GM19455 (cell line): Measurements from ENCODE around the gene OR3A2.
"Not testable (repeated sequence)": the region's sequence is repeated elsewhere in the genome, so short reads cannot be mapped to it uniquely, and the experiment has no call there.

Source experiments
- ATAC-seq: cut with Tn5 transposase; IDR thresholded peaks from one replicate; pipeline ENCODE4 v1.9.1; 2021; ENCODE audit not compliant: unreplicated experiment

The OR3A2 gene

DNA sequence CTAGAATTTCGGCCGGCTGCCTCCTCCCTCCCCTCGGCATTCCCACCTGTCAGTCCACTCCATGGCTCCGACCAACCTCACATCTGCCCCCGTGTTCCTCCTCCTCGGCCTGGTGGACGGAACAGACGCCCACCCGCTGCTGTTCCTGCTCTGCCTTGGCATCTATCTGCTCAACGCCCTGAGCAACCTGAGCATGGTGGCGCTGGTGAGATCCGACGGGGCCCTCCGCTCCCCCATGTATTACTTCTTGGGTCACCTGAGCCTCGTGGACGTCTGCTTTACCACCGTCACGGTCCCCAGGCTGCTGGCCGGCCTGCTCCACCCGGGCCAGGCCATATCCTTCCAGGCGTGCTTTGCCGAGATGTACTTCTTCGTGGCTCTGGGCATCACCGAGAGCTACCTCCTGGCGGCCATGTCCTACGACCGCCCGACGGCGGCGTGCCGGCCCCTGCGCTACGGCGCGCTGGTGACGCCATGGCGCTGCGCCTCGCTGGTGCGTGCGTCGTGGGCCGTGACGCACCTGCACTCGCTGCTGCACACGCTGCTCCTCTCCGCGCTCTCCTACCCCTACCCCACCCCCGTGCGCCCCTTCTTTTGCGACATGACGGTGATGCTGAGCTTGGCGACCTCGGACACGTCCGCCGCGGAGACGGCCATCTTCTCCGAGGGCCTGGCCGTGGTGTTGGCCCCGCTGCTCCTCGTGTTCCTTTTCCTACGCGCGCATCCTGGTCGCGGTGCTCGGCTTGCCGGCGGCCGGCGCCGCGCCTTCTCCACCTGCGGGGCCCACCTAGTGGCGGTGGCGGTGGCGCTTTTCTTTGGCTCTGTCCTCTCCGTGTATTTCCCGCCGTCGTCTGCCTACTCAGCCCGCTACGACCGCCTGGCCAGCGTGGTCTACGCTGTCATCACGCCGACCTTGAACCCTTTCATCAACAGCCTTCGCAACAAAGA is at the start of gene OR3A2:
Gene OR3A2, minus strand, starts transcription at position 440 of the 948 bp plus-strand sequence.
- ATAC-seq = no peak

DNA sequence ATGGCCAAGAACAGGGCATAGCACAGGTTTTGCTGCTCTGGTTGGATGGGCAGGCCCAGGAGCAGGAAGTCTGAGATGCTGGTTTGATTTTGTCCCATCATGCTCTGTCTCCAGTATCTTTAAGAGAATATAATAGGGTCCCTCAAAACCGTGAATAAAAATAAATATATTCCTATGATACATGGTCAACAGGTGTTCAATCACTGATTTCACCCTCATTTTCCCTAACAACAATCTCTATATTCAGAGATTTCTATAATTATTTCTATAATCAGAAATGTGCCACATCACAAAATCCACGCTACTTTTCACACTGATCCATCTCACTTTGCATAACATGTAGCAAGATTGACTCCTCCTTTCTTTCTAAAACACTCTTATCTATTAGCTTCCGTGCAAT is 47.6 kb upstream of the OR3A2 start, which contains the start of gene OR1E2:
Gene OR1E2, minus strand, starts transcription at position 101 of the 400 bp plus-strand sequence. Its CDS starts 0 bp downstream, at position 101.
- ATAC-seq = no peak

DNA sequence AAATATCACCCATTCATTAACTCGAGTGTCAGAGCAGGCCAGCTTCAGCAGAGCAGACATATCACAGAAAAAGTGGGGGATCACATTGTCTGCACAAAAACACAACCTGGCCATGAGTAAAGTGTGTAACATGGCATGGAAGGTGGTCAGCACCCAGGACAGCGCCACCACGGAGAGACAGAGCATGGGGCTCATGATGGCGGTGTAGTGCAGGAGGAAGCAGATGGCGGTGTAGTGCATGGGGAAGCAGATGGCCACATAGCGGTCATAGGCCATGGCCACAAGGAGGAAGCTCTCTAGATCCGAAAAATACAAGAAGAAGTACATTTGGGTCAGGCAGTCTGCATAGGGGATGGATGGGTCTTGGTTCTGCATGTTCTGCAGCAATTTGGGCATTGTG is 47.1 kb upstream of the OR3A2 start:
- not testable (repeated sequence) for ATAC-seq

DNA sequence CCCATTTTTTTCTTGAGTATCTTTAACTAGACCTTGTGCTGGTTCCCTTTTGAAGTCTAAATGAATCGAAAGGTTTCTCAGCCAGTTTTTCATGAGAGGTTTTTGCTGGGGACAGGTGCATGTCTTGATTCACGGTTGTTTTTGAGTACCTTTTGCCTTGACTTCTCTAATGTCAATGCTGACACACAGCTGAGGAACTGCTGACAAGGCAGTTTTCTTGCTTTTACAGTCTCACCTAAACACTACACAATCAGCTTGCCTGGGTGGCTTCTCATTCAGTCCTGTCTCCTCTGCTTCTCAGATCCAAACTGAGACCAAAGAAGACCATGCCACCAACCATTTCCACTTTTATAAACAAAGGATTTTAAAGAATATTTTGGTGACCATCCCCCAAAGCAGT is 32.1 kb upstream of the OR3A2 start:
- no peak for ATAC-seq

DNA sequence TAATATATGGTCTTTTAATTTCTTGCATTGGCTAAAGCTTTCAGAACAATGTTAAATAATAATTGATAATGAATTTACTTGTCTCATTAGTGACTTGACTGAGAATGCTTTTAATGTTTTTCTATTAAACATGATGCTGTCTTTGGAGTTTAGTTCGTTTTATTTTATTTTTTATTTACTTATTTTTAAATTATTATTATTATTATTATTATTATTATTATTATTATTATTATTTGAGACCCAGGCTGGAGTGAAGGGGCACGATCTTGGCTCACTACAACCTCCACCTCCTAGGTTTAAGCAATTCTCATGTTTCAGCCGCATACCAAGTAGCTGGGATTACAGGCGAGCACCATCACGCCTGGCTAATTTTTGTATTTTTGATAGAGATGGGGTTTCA is 29.5 kb upstream of the OR3A2 start:
- ATAC-seq = no peak

DNA sequence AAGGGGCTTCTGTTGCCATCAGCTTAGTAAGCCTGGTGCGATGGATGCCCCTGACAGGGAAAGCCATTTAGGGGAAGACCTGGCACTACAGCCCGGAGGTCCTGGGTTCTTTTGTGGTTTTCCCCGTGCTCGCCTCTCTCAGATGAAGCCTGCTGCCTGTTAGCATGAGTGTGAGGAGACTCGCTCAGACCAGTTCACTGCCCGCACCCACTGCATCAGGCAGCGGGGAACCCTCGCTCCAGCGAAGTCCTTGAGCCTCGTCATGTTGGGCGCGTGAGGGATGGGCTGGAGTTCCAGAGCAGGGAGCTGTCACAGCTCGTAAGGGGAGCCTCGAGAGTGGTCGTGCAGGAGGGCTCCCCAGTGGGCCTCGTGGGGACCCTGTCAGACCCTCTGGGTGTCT is 26.1 kb upstream of the OR3A2 start:
- not testable (repeated sequence) for ATAC-seq

DNA sequence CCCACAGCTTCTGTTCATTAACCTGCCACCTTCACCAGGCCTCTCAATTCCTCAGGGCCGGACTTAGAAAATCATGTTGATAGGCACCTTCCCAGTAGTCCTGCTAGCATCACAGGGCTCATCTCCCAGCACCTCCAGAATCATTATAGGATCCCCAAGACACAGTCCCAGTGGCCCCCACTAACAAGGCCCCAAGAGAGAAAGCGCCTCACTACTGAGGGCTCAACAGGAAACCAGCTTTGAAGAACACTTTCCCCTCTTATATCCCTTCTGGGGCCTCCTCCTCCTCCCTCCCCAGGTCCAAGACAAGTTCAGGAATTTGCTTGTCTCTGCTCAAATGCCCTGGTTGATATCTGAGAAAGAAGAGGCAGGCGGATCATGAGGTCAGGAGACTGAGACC is 25.0 kb upstream of the OR3A2 start, which contains the start of gene OR3A3:
Gene OR3A3, plus strand, starts transcription at position 301 of the 400 bp plus-strand sequence.
- ATAC-seq = no peak

DNA sequence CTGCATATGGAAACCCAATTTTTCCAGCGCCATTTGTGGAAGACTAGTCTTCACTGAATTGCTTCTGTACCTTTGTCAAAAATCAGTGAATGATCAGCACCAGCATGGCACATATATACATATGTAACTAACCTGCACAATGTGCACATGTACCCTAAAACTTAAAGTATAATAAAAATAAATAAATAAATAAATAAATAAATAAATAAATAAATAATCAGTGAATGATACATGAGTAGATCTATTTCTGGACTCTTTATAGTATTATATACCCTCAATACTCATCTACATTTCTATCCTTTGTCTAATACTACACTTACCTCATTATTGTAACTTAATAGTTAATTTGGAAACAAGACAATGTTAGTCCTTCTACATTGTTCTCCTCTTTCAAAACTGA is 17.7 kb upstream of the OR3A2 start:
- not testable (repeated sequence) for ATAC-seq

DNA sequence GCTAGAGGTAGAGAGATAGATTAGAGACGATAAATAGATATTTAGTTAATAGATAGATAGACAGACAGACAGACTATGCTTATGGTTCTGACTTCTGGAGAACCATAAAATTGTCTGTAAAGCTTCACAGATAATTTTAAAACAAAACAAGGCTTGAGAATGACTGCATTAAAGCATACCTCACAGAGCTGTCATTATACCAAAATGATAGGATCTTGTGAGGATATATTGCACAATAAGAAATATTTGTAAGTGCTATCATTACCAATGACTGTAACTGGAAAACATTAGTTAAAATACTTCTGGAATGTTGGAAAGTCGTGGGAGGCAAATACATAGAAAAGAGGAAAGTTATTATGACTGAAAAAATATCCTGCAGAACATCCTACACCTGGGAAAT is 15.7 kb upstream of the OR3A2 start:
- ATAC-seq = no peak

DNA sequence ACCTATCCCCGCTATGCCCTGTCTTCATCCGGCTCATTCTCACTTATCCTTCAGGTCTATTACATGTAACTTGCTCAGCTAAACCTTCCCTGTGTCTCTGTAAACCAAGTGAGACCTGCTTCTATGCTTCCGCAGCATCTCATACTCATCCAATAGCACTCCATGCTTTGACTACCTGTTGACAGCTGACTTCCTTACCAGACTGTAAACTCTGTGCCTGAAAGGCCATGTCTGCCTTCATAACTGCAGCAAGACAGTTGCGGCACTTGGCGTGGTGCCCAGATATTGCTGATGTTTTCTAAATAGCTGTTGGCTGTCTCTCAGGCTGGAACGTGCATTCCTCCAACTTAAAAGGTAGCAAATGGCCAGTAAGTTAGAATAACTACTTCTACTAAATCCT is 13.9 kb upstream of the OR3A2 start:
- ATAC-seq = no peak

DNA sequence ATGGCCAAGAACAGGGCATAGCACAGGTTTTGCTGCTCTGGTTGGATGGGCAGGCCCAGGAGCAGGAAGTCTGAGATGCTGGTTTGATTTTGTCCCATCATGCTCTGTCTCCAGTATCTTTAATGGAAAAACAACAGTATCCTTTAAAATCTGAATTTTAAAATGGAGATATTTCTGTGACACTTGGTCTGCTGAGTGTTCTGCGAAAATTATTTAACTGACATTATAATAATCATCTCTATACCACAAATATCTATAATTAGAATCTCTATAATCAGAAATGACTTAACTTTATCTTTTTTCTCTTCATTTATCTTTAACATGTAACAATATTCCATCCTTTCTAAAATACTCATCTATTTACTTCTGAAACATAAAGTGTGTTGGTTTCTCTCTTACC is 12.2 kb upstream of the OR3A2 start, which contains the start of gene OR1E1:
Gene OR1E1, minus strand, starts transcription at position 101 of the 400 bp plus-strand sequence. Its CDS starts 0 bp downstream, at position 101.
- ATAC-seq = no peak

DNA sequence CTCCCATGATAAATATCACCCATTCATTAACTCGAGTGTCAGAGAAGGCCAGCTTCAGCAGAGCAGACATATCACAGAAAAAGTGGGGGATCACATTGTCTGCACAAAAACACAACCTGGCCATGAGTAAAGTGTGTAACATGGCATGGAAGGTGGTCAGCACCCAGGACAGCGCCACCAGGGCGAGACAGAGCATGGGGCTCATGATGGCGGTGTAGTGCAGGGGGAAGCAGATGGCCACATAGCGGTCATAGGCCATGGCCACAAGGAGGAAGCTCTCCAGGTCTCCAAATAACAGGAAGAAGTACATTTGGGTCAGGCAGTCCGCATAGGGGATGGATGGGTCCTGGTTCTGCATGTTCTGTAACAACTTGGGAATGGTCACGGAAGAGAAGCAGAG is 11.7 kb upstream of the OR3A2 start:
- not testable (repeated sequence) for ATAC-seq

DNA sequence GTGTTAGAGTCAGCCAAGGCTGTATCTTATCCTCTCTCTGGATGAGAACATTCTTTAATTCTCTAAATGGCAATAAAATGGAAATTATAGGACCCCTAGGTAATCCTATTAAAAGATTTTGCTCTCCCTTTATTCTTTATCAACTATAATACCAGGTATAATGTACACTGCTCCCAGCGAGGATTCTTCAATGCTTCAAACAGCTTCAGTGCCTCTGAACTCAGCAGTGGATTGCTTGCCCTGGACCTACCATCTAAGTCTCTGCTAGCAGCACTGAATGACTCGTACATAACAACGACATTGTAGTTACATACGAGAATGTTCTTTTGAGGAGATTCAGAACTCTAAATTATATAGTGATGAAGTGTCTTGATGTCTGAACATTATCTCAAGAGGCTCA is 3.7 kb upstream of the OR3A2 start:
- no peak for ATAC-seq

DNA sequence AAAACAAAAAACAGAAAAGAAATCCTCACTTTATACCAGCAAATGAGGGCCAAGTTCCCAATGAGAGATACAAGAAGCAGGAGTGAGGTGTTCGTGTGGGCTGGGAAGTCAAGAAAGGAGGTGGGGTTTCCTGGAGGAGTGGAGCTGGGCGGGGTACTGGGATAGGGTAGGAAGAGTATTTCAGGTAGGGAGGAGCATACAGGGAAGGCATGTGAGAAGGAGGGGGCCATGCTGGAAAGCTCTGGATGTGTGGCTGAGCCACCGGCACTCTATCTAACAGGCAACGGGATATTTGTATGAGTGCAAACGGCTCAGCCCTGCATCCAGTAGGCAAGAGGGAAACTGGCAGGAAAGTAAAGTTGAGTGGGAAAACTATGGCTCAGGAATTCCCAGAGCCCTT is 4.2 kb downstream of the OR3A2 start:
- no peak for ATAC-seq

DNA sequence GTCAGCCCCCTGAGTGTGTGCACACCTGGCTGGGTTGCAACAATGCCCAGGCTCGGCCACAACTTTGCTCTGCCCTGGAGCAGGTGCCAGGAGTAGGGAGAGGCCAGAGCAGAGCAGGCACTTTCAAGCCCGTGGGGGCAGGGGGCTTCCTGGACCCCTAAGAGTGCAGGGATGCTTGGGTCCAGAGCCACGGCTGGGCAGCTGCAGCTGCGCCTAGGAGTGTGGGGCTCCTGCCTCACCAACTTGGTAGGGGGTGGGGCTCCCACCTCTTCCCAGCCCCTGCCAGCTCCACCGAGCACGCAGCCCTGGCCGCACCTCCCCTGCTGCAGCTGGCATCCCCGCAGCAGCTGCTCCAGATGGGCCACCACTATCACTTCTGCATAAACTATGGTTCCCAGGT is 7.8 kb downstream of the OR3A2 start:
- ATAC-seq = no peak

DNA sequence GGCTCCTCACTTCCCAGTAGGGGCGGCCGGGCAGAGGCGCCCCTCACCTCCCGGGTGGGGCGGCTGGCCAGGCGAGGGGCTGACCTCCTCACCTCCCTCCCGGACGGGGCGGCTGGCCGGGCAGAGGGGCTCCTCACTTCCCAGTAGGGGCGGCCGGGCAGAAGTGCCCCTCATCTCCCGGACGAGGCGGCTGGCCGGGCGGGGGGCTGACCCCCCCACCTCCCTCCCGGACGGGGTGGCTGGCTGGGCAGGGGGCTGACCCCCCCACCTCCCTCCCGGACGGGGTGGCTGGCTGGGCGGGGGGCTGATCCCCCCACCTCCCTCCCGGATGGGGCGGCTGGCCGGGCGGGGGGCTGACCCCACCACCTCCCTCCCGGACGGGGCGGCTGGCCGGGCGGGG is 14.9 kb downstream of the OR3A2 start:
- not testable (repeated sequence) for ATAC-seq

DNA sequence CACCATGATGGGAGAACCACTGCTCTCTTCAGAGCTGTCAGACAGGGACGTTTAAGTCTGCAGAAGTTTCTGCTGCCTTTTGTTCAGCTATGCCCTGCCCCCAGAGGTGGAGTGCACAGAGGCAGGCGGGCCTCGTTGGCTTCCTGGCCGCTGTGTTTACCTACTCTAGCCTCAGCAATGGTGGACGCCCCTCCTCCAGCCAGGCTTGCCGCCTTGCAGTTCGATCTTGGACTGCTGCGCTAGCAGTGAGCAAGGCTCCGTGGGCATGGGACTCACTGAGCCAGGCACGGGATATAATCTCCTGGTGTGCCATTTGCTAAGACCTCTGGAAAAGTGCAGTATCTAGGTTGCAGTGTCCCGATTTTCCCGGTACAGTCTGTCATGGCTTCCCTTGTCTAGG is 43.3 kb downstream of the OR3A2 start:
- ATAC-seq = not testable (repeated sequence)

DNA sequence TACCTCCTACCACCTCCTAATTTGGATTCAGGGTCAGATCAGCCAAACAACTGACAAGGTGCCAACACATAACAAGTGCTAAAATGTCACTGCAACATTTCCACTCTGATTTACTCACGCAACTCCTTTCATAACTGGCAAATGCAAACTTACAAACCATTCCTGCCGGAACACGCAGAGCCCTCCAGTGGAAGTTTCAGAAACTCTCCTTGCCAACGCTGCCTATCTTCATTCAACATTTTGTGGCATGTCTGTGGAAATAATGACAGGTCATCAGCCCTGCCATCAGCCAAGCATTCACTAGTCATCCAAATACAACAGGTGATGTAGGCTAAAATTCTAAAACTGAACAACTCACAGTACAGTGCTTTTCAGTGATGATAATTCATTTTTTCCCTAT is 50.2 kb downstream of the OR3A2 start:
- ATAC-seq = no peak

DNA sequence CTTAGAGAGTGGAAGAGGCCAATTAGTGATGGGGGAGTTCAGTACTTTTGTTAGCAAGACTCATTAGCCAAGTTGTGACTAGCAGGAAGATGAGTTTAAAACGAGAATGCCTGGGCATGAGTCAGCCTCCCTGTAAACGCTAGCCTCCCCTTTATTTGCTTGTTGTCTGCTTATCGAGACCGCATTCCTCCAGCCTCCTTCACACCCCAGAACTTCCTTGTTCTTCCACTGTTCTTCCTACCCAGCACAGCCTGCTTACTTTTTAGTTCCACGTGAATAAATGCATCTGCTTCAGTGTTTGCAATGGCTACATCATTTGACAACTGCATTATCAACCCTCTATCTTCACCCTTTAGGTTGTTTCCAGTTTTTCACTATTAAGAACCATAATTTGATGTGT is 67.8 kb downstream of the OR3A2 start:
- no peak for ATAC-seq

DNA sequence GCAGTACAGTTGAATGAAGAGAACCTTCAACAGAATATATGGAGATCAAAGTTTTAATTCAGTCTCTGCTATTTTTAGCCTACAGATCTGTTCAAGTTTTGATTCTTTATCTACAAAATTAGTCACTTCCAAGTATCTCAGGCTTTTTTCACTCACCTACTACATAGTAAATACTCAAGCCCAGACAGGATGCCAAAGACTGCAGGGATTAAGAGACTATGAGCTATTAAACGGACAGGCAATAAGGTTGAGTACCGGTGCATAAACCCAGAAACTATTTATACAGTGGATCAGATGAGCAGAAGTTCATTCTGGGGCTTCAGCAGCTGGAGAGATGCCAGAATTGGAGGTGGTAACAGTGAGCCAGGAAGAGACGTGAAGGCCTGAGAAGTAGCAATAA is 69.3 kb downstream of the OR3A2 start:
- no peak for ATAC-seq

DNA sequence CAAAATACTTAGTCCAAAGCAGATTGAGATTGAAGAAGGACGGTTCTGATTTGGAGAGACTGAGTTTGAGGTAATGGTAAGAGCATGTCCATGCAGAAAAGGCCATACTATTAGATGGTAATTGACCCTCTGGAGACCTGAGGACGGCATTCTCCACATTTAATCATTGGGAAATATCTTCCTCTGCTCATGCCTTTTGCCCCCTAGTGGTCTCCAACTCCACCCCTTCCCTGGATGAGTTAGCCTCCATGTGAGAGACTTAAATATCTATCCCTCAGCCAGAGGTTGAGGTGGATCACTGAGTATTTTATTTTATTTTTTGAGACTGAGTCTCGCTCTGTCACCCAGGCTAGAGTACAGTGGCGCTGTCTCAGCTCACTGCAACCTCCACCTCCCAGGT is 77.5 kb downstream of the OR3A2 start:
- ATAC-seq = no peak

DNA sequence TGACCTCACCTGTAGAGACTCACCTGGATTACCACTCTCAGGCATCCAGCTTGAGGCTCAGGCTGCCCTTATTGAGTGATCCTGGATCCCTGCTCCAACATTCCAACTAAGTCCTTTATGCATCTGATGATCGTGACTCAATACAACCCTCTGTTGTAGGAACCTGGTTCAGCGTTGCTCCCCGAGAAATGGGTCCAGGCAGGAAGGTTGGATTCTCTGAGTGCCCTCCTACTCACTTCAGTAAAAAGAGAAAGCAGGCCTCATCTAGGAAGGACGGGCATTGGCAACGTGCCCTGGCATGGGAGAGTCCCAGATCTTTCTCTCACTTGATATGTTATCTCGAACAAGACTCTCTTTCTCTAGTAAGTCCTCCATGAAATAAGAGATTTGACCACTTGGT is 87.8 kb downstream of the OR3A2 start, which contains the start of gene OR3A1:
Gene OR3A1, minus strand, starts transcription at position 101 of the 400 bp plus-strand sequence. CDS start 5,778 bp downstream, outside the sequence.
- no peak for ATAC-seq
